ENCODE data around the gene CASZ1.

The CASZ1 gene

GRCh38 chr1:10626131-10626731 lies 170.2 kb downstream of the CASZ1 start:
- no peak for DNase-seq (ENCODE audit: low read depth, low spot score)

GRCh38 chr1:10625554-10625953 lies 170.9 kb downstream of the CASZ1 start:
- DNase-seq (ENCODE audit: low read depth, low spot score) = no peak

GRCh38 chr1:10625076-10625475 lies 171.4 kb downstream of the CASZ1 start:
- no peak for DNase-seq (ENCODE audit: low read depth, low spot score)

GRCh38 chr1:10624256-10625050 lies 172.0 kb downstream of the CASZ1 start:
- no peak for DNase-seq (ENCODE audit: low read depth, low spot score)

- DNase-seq (ENCODE audit: low read depth, low spot score) = no peak
These were observed 172.7 kb downstream of the CASZ1 start for GRCh38 chr1:10623686-10624145.

GRCh38 chr1:10622910-10623685 lies 173.3 kb downstream of the CASZ1 start:
- no peak for DNase-seq (ENCODE audit: low read depth, low spot score)

- no peak for DNase-seq (ENCODE audit: low read depth, low spot score)
These were observed 174.5 kb downstream of the CASZ1 start for GRCh38 chr1:10621906-10622305.

- no peak for DNase-seq (ENCODE audit: low read depth, low spot score)
These were observed 175.7 kb downstream of the CASZ1 start for GRCh38 chr1:10620776-10621175.

- DNase-seq (ENCODE audit: low read depth, low spot score) = no peak
These were observed 178.2 kb downstream of the CASZ1 start for GRCh38 chr1:10617931-10618885.

GRCh38 chr1:10617318-10617717 lies 179.1 kb downstream of the CASZ1 start:
- DNase-seq (ENCODE audit: low read depth, low spot score) = no peak

GRCh38 chr1:10616696-10617095 lies 179.8 kb downstream of the CASZ1 start:
- DNase-seq (ENCODE audit: low read depth, low spot score) = no peak

- no peak for DNase-seq (ENCODE audit: low read depth, low spot score)
These were observed 180.3 kb downstream of the CASZ1 start for GRCh38 chr1:10615932-10616671.

- no peak for DNase-seq (ENCODE audit: low read depth, low spot score)
These were observed 181.1 kb downstream of the CASZ1 start for GRCh38 chr1:10615332-10615731.

- no peak for DNase-seq (ENCODE audit: low read depth, low spot score)
These were observed 181.8 kb downstream of the CASZ1 start for GRCh38 chr1:10614377-10615225.

- no peak for DNase-seq (ENCODE audit: low read depth, low spot score)
These were observed 182.6 kb downstream of the CASZ1 start for GRCh38 chr1:10613861-10614260.

GRCh38 chr1:10613340-10613739 lies 183.1 kb downstream of the CASZ1 start:
- no peak for DNase-seq (ENCODE audit: low read depth, low spot score)

- DNase-seq (ENCODE audit: low read depth, low spot score) = no peak
These were observed 183.8 kb downstream of the CASZ1 start for GRCh38 chr1:10612436-10613160.

GRCh38 chr1:10610901-10611600 lies 185.4 kb downstream of the CASZ1 start:
- no peak for DNase-seq (ENCODE audit: low read depth, low spot score)

Measured in activated naive CD8-positive, alpha-beta T cell treated with anti-CD3 and anti-CD28 coated beads, Interleukin-2, amount 50 U/mL, for 16 hours (primary cell).